ENCODE results near the gene CHIT1. TPM values are rescaled to one million over a fixed set of nuclear protein-coding genes. Genes with fewer than 3 reads are reported as not detected.

CHIT1 gene
- polyA plus RNA-seq (2011; rRNA removed) = not detected in 2 replicates
- polyA minus RNA-seq (2011; rRNA and poly(A)+ RNA removed) = not detected in 2 replicates

DNA sequence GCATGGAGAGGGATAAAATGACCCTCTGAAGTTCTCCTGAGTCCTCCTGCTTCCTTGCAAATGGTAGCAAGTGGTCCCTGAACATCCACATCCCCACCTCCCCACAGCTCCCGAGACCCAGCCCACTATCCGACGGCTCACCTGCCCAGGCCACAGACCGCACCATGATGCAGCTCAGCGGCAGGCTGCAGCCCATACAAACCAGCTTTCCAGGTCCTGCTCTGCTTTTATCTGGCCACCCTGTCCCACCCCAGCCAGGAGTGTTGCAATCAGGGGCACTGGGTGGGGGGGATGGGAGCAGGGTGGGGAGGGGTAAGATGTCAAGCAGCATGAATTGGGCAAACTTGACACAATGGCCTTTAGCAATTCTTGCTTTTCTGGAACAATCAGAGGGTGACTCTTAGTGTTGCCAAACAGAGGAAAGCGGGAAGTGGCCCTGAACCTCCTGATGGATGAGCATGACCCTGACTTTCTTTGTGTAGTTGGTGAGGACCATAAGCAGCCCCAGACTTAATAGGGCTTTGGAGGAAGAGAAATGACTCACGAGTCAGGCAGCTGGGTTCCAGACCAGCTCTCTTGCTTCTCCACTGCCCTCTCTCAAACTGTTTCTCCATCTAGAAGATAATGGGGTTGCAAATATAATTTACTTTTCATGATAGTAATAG, at the start of gene CHIT1:
Gene CHIT1, minus strand, starts transcription at position 203 of the 665 bp plus-strand sequence. Its CDS starts 37 bp downstream, at position 166.
- no peak for DNase-seq (ENCODE audit: low read depth)
- Histone ChIP-seq H3K36me3 (ENCODE audit: control insufficient read depth, insufficient read depth, low read length) (no peaks in the 10 kb centered on the region), H3K27me3 (ENCODE audit: control insufficient read depth, insufficient read depth, low read length) (peaks cover 17% of the 10 kb centered on the region), H3K4me3 (ENCODE audit: low read depth, low read length) (no peak within 1 kb of the TSS)
- ChIA-PET CTCF (interaction anchor here (0.7 to 7.2 kb wide), 3 partner anchors 13 to 104 kb away, joined by 3 to 40 read pairs (median 3); no protein-coding TSS in a partner anchor), POLR2A (no interaction called here)
- TF ChIP-seq, protein P1, sequence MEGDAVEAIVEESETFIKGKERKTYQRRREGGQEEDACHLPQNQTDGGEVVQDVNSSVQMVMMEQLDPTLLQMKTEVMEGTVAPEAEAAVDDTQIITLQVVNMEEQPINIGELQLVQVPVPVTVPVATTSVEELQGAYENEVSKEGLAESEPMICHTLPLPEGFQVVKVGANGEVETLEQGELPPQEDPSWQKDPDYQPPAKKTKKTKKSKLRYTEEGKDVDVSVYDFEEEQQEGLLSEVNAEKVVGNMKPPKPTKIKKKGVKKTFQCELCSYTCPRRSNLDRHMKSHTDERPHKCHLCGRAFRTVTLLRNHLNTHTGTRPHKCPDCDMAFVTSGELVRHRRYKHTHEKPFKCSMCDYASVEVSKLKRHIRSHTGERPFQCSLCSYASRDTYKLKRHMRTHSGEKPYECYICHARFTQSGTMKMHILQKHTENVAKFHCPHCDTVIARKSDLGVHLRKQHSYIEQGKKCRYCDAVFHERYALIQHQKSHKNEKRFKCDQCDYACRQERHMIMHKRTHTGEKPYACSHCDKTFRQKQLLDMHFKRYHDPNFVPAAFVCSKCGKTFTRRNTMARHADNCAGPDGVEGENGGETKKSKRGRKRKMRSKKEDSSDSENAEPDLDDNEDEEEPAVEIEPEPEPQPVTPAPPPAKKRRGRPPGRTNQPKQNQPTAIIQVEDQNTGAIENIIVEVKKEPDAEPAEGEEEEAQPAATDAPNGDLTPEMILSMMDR (IDR thresholded peaks at IDR 0.05; ENCODE audit: insufficient read depth, low read depth, low read length) = no peak

DNA sequence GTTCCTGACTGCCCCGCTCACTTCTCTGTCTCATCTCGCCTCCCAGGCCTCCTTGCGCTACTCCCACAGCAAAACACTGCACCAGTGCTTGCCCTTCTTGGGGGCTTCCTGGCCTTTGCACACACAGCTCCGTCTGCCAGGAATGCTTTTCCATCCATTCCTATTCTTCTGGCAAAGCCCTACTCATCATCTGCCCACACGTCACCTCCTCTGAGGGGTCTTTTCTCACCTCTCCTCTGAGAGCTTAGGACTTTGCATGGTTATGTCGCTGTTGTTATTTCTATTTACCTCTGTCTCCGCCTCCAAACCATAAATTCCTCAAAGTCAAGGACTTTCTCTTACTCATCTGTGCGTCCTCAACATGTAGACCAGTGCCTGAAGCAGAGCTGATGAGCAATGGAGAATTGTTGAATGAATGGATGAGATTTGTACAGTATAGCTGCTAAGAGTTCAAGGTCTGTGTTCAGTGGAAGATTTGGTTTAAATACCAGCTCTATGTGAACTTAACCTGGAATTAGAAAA, 49.5 kb upstream of the CHIT1 start:
- no peak overlapping the region for H3K4me3 ChIP-seq (ENCODE audit: low read depth, low read length)
- H3K36me3 ChIP-seq (ENCODE audit: control insufficient read depth, insufficient read depth, low read length) = no peaks in the 10 kb centered on the region
- H3K27me3 ChIP-seq (ENCODE audit: control insufficient read depth, insufficient read depth, low read length) = no peaks in the 10 kb centered on the region
- CTCF ChIA-PET = interaction anchor here (1.0 to 20.3 kb wide), 8 partner anchors 10 to 209 kb away, joined by 3 to 484 read pairs (median 6); no protein-coding TSS in a partner anchor
- POLR2A ChIA-PET = no interaction called here
- DNase-seq (ENCODE audit: low read depth) = no peak
- TF ChIP-seq, protein P1 (IDR thresholded peaks at IDR 0.05; ENCODE audit: insufficient read depth, low read depth, low read length) = no peak

DNA sequence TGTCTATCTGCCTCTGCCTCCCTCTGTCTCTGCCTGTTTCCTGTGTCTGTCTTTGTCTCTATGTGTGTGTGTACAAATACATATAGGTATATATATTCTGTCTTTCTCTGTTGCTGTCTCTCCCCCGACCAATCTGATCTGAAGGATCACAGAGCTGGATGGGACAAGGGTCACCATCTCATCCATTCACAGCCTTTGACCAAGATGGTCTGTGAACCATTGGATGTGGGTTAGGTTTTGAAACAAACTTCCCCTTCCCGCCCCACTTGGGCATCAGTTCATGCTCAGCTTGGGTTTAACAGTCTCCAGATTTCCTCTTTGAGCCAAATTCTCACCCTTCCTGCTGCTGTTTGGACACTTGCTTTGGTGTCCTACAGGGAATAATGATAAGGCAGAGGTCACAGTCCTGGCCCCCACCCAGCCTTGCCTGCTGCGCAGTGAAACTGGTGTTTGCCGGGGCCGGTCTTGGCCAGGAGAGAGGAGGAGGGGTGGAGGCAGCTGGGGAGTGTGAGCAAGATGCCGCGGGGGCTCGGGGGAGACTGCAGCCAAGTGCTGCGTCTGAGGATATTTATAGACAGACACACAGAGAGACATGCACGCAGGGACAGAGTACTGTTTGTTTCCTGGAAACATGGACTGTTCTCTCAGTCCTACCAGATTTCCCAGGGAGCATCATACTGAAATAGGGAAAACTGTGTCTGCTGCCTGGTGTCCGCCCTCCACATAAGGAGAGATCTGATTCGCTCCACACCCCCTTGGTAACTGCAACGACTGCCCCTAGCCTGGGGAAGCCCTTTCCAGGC, 48.8 kb upstream of the CHIT1 start:
- TF ChIP-seq, protein P1 (IDR thresholded peaks at IDR 0.05; ENCODE audit: insufficient read depth, low read depth, low read length) = no peak
- ChIA-PET CTCF (interaction anchor here (1.1 to 20.3 kb wide), 9 partner anchors 10 to 210 kb away, joined by 3 to 484 read pairs (median 4); no protein-coding TSS in a partner anchor), POLR2A (no interaction called here)
- peak; percentile 57 for DNase-seq (ENCODE audit: low read depth)
- Histone ChIP-seq H3K4me3 (ENCODE audit: low read depth, low read length) (peak overlapping the region; percentile 9), H3K36me3 (ENCODE audit: control insufficient read depth, insufficient read depth, low read length) (no peaks in the 10 kb centered on the region), H3K27me3 (ENCODE audit: control insufficient read depth, insufficient read depth, low read length) (no peaks in the 10 kb centered on the region)

DNA sequence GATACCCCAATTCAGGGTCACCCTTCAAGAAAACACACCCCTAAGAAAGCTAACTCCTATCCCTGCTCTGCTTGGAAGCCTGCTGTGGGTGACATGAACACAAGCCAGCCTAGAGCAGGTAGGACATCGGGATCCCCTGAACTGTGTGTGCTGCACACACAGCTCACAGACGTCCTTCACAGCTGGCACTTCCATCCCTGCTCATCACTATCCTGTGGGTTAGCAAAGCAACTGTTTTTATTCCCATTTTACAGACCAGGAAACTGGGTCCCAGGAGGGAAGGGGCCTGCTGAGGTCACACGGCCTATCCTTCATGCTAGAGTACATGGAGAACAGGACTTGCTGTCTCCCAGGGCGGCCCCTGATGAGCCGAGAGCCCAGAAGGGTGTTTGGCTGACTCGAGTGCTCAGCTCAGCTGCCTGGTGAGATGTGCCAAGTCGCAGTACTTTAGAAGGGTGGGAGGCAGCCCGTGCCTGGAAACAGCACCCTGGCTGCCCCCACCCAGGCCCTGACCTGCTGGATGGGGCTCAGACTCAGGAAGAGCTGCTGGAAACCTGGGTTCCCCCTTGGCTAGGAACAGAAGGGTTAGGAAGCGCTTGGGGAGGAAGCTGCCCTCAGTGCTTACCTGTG, 47.6 kb upstream of the CHIT1 start:
- no peaks in the 10 kb centered on the region for H3K36me3 ChIP-seq (ENCODE audit: control insufficient read depth, insufficient read depth, low read length)
- H3K4me3 ChIP-seq (ENCODE audit: low read depth, low read length) = no peak overlapping the region
- TF ChIP-seq, protein P1 (IDR thresholded peaks at IDR 0.05; ENCODE audit: insufficient read depth, low read depth, low read length) = no peak
- CTCF ChIA-PET = interaction anchor here (1.2 to 20.3 kb wide), 6 partner anchors 8 to 211 kb away, joined by 3 to 484 read pairs (median 10); no protein-coding TSS in a partner anchor
- H3K27me3 ChIP-seq (ENCODE audit: control insufficient read depth, insufficient read depth, low read length) = no peaks in the 10 kb centered on the region
- POLR2A ChIA-PET = no interaction called here
- DNase-seq (ENCODE audit: low read depth) = no peak

Measured in BJ (cell line).